Stimulated activated CD8-positive, alpha-beta memory T cell treated with anti-CD3 and anti-CD28 coated beads, Interleukin-2, amount 100 ng/mL, for 48 hours (primary cell): Measurements from ENCODE around the gene UBAP1.
"Not testable (repeated sequence)": the region's sequence is repeated elsewhere in the genome, so short reads cannot be mapped to it uniquely, and the experiment has no call there.

ENCODE experiments used
- DNase-seq, 2 donors: peaks; one replicate each; pipeline ENCODE4 v3.0.0-alpha.2; 2020; ENCODE audit warnings: low read depth in 2 of 2

Gene UBAP1

GRCh38 chr9:34179213-34180136, 632 bp downstream of the UBAP1 start:
- DNase-seq = no peak

DNA sequence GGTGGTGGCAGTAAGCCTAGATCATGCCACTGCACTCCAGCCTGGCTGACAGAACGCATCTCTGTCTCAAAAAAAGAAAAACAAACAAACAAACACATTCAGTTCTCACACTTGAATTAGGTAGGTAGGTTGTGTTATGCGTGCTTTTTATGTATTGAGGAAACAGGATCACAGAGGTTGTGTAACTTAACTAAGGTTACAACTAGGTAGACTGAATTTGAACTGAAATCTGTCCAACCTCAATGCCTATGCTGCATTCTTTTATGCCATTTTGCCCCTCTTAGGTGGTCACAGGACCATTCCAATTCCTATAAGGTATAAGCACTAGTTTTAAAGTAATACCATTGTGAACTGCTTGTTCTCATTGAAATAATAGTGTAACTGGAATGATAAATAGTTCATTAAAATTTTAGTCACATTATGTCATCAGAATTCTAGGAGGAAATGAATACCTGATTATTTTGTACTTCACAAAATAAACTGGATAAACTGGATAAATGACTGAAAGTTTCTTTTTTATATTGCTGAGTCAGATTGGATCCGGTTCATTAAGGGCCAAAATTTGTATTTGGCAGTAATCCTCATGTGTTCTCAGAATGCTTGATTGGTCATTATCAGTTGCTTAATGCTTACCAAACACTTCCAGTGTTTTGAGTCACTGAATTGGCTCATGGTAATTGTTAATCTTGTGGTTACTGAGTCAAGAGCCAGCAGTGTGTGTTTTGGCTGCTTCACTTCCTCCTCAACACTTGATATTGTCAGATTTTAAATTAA, 7.1 kb downstream of the UBAP1 start:
- no peak for DNase-seq

DNA sequence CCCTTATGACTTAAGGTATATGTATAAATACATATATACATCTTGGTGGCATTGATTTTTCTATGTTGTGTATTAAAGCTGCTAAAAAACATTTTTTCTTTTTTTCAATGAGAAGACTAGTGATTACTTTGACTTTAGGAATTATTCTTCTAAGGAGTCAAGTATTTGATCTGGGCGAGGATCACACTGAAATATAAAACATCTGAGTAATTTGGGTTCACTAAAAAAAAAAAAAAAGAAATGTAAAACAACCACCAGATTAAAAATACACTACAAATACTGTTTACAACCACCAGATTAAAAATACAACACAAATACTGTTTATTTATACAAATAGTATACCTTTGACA, 9.0 kb downstream of the UBAP1 start:
- DNase-seq = no peak

- DNase-seq = no peak
These were observed 12.4 kb downstream of the UBAP1 start for GRCh38 chr9:34190996-34191892.

DNA sequence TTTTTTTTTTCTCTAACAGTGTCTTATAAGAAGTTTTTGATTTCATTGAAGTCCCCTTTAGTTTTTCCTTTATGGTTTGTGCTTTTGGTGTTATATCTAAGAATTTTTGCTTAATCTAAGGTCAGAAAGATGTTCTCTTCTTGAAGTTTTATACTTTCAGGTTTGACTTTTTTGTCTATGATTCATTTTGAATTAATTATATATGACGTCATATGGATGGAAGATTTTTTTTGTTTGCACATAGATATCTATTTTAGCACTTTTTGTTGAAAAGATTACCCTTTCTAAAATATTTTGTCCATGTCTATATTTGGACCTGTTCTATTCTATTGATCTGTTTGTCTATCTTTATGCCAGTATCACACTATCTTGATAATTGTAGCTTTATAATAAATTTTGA, 16.3 kb downstream of the UBAP1 start:
- no peak for DNase-seq

GRCh38 chr9:34197286-34197685, 18.4 kb downstream of the UBAP1 start:
- DNase-seq = not testable (repeated sequence)

DNA sequence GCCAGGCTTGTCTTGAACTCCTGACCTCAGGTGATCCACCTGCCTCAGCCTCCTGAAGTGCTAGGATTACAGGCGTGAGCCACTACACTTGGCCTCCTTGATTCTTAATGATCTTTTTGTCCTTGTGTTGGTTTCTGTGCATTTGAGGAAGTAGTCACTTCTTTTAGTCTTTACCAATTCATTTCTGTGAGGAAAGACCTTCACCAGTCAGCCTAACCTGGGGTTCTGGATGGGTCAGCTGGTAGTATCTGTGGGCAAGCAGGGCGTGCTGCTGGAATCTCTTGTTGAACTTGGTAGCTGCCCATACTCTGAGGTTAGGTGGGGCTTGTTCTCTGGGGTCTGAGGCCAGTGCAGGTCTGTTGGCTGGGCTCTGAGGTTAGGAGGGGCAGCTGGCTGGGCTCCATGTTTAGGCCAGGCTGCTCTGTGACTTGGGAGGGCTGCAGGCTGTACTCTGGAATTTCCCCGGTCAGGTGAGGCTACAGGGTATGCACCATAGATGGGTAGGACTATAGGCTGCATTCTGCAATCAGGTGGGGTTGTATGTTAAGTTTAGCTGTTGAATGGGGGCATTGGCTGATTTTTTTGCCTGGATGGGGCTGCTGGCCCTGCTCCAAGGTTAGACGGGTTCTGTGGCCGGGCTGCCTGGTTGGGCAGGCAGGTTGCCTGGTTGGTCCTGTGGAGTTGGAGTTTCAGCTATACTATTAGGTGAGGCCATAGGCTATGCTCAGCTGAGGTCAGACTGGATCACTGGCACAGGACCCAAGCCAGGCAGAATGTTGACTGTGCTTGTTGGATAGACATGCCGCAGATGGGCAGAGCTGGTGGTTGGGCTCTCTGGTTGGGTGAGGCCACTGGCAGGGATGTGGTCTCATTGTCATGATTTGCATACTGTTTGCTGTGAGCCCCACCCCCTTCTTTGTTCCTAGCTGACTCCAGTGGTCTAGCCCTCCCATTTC, 19.2 kb downstream of the UBAP1 start:
- DNase-seq = no peak

GRCh38 chr9:34200092-34200491, 21.2 kb downstream of the UBAP1 start:
- no peak for DNase-seq

DNA sequence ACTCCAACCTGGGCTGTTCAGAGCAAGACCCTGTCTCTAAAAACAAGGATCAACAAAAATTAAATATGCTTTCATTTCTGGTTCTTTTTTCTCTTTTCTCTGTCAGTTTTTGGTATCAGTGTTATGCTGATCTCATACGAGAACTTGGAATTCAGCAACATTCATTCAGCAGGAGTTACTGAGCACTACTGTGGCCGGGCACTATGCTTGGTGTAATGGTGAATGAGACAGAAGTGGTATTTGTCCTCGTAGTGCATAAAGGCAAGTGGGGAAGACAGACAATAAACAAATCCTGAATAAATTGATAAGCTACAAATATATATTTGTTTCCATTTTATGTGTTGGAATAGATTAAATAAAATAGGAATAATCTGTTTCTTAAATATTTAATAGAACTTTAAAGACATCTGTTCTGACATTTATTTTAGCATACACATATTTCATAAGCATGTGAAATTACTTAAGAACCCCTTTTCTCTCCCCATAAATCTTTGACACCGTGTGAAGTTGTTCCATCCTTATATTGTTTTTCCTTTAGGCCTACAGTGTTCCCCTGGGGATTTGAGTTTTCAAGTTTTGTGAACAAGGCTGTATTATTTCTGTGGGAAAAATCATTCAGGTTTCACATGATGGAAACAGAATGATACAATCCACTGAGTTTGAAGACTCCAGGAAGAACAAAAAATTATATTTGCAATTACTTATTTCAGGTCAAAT, 24.6 kb downstream of the UBAP1 start:
- no peak for DNase-seq

GRCh38 chr9:34203992-34204635, 25.3 kb downstream of the UBAP1 start:
- no peak for DNase-seq

DNA sequence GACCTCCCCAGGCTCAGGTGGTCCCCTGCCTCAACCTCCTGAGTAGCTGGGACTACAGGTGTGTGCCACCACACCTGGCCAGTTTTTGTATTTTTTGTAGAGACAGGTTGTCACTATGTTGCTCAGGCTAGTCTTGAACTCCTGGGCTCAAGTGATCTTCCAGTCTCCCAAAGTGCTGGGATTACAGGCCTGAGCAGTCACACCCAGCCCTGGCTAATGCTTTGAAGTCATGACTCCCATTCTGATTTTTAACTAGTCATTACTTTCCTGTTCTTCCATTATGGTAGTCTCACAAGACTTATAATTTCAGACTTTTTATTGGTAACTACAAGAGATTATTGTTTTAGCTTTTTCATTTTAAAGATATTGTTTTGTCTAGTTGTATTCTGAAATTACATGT, 26.3 kb downstream of the UBAP1 start:
- DNase-seq = no peak

DNA sequence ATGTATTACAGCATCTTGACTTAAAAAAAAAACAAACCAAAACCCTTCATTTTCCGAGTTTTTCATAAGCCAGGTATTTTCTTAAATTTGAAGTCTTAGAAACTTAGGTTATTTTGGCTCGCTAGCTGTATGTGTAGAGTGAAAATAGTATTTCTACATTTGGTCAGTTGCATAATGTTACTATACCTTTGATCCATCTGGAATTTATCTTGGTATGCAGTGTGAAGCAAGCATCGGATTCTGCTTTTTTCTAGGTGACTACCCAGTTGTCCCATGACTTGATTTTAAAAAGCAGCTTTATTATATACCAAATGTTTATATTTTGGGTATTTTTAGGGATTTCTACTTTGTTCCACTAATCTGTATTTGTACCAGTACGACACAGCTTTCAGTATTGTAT, 27.7 kb downstream of the UBAP1 start:
- DNase-seq = no peak

DNA sequence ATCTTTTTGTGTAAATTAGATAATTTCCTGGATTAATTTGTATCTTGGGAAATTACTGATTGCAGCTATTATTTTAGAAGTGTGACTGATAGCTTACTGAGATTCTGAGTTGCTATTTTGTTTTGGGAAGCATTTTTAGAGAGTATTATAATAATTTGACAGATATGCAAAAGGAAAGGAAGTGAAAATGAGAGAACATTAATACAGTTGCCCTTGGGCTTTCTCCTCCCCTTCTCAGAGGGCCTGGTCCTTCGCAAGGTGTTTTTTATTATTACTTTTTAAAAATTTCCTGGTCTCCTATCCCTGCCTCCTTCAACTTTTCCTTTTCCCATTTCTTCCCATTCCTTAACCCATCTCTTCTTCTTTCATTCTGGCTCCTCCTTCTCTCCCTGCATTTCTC, 32.6 kb downstream of the UBAP1 start:
- DNase-seq = no peak

- DNase-seq = not testable (repeated sequence)
These were observed 35.6 kb downstream of the UBAP1 start for GRCh38 chr9:34214354-34215000.

GRCh38 chr9:34216325-34216724, 37.5 kb downstream of the UBAP1 start:
- no peak for DNase-seq

GRCh38 chr9:34217015-34217414, 38.2 kb downstream of the UBAP1 start:
- DNase-seq = not testable (repeated sequence)

- no peak for DNase-seq
These were observed 39.6 kb downstream of the UBAP1 start for GRCh38 chr9:34218446-34218845.

- DNase-seq = no peak
These were observed 40.6 kb downstream of the UBAP1 start for GRCh38 chr9:34219421-34219820.

DNA sequence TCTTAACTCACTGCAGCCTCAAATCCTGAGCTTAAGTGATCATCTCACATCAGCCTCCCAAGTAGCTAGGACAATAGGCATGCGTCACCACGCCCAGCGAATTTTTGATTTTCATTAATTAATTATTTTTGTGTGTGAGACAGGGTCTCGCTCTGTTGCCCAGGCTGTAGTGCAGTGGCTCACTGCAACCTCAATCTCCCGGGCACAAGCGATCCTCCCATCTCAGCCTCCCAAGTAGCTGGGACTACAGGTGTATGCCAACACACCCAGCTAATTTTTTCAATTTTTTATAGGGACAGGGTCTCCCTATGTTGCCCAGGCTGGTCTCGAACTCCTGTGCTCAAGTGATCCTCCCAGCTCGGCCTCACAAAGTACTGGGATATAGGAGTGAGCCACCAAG, 41.4 kb downstream of the UBAP1 start:
- no peak for DNase-seq
